Ramos (cell line): ENCODE measurements around the gene CNTRL.
"Not testable (repeated sequence)": the region's sequence is repeated elsewhere in the genome, so short reads cannot be mapped to it uniquely, and the experiment has no call there.

ENCODE experiments used
- in situ Hi-C: fragments of 300-500 bp; cut with MboI; formaldehyde crosslinking; loops from one replicate; pipeline ENCODE4 v1.14.3; 2022; ENCODE audit warnings: low sequenced_read_pairs; ENCODE audit not compliant: unreplicated experiment

The CNTRL gene

DNA sequence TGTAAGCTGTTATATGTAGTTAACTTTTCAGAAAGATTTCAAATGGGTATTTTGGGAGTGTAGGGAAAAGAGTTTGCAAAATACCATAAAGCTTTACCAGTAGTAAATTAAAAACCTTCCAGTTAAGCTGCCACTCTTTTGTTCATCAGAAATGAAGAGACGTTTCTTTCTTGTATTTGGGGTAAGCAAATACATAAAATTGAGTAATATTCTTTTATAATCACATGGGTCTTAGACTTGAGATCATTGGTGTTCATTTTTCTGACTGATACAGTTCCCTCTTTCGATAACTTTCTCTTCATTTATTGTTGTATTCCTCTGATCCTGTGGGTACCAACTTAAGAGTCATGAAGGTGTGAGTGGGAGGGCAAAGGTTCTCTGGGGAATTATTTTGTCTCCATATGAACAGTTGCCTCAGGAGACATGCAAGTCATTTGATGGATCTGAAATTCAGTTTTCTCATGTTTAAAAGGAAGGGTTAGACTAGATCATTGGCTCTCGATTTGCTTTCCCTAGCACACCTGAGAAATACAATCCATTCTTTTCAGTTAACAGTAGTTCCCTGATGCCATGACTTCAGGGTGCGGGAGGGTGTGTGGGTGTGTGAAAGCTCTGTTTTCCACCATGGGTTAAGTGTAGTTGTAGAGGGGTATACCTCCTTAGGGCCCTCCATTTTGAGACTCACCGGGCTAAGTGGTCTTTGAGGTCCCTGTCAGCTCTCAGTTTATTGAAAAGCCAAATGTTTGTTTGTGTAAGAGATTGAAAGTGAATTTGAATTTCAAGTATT, 47.7 kb downstream of the CNTRL start:
- in situ Hi-C loops: no loop called here

DNA sequence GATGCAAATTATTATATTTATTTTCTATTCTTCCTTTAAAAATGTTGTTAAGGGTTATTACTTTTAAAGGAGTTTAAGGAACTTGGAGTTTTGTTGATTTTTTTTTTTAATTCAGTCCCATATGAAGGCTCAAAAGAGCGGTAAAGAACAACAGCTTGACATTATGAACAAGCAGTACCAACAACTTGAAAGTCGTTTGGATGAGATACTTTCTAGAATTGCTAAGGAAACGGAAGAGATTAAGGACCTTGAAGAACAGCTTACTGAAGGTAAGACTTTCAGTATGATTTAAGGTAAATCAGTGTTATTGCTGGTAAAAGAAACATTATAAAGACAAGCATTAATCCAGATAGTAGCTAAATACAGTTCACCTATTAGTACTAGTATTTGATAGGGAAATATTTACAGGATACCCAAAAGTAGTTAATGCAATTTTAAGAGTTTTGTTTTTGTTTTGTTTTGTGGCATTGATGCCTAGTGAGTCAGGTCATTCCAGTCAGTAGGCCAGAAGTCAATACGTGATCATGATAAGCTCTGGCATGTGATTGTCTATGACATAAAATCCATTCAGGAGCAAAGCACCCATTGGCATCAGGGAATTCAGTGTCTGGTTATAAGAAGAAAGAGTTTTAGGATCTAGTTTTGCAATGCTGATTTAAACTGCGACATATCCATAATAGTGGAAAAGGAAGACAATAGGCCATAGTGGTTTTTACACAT, 49.2 kb downstream of the CNTRL start:
- in situ Hi-C loops: no loop called here

DNA sequence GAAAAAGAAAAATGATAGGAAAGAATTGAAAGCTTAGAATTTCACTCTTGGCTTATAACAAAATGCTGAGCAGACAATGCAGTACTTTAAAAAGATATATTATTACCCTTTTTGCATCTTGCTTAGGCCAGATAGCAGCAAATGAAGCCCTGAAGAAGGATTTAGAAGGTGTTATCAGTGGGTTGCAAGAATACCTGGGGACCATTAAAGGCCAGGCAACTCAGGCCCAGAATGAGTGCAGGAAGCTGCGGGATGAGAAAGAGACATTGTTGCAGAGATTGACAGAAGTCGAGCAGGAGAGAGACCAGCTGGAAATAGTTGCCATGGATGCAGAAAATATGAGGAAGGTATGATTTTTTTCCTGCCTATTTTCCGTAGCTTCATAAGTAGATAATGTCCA, 50.8 kb downstream of the CNTRL start:
- in situ Hi-C loops: no loop called here

DNA sequence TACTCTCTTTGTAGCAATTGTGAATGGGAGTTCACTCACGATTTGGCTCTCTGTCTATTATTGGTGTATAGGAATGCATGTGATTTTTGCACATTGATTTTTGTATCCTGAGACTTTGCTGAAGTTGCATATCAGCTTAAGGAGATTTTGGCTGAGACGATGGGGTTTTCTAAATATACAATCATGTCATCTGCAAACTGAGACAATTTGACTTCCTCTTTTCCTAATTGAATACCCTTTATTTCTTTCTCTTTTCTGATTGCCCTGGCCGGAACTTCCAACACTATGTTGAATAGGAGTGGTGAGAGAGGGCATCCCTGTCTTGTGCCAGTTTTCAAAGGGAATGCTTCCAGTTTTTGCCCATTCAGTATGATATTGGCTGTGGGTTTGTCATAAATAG, 54.6 kb downstream of the CNTRL start:
- in situ Hi-C loops: not testable (repeated sequence)

DNA sequence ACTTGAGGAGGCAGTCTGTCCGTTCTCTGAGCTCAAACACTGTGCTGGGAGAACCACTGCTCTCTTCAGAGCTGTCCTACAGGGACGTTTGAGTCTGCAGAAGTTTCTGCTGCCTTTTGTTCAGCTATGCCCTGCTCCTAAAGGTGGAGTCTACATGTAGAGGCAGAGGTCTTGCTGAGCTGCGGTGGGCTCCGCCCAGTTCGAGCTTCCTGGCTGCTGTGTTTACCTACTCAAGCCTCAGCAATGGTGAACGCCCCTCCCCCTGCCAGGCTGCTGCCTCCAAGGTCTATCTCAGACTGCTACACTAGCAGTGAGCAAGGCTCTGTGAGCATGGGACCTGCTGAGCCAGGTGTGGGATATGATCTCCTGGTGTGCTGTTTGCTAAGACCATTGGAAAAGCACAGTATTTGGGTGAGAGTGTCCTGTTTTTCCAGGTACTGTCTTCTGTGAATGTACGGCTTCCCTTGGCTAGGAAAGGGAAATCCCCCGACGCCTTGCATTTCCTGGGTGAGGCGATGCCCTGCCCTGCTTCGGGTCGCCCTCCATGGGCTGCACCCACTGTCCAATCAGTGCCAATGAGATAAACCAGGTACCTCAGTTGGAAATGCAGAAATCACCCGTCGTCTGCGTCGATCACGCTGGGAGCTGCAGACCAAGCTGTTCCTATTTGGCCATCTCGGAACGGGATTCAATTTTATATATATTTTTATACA, 58.5 kb downstream of the CNTRL start:
- in situ Hi-C loops: no loop called here

DNA sequence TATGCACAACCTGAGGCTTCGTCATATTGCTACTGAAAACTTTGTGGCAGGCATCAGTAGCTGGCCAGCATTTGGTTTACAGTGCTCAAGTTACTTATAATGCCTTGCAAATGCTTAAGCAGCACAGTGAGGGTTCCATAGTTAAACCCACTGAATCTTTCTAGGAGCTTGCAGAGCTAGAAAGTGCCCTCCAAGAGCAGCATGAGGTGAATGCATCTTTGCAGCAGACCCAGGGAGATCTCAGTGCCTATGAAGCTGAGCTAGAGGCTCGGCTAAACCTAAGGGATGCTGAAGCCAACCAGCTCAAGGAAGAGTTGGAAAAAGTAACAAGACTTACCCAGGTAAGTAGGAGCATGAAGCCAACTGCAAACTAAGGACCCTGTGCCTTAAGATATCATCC, 60.9 kb downstream of the CNTRL start:
- in situ Hi-C loops: no loop called here

DNA sequence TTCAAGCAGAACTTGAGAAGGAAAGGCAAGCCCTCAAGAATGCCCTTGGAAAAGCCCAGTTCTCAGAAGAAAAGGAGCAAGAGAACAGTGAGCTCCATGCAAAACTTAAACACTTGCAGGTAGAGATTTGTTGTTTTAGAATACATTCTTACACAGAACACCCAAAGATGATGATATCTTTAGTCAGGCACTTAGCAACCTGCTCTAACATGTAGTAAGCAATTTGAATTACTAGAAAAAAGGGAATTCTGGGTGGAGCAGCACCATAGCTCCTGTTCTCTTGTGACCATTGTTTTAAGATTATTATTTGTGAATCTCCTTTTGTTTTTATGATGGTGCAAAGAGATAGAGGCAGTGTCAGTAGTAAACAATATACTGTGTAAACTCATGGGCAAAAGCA, 63.8 kb downstream of the CNTRL start:
- in situ Hi-C loops: no loop called here

DNA sequence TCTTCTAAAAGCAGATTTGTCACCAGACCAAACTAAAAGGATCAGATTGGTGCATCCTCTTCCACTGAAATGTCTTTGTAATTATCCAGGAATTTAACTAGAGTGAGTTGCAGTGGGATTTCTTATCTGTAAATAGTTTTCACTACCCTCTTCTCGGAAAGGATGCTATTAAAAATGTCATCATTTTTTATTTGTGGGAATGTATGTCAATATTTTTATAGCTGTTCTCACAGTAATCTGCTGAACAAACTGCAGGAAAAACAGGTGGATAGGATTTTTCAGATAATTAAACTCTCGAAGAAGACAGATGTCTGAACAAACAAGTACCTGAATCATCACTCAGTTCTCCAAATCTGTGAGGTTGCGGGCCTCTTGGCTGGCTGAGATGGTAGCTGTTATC, 64.2 kb downstream of the CNTRL start:
- in situ Hi-C loops: no loop called here

DNA sequence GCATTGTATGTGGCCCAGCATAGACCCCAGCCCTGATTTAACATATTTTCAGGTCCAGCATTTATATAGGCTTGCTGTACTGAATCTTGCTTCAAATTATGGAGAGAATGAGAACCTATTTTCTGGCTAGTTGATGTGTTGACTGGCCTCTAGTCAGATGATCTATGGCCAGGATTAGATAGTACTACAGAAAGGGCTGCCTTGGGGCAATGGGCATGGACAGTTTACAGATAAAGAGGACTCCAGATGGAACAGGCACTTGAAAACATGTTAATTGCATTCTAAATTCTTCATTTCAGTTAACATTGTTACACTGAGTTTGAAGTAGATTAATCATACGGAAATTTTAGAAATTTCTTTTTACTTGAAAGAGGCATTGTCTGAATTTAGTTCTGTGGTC, 65.4 kb downstream of the CNTRL start:
- in situ Hi-C loops: no loop called here

DNA sequence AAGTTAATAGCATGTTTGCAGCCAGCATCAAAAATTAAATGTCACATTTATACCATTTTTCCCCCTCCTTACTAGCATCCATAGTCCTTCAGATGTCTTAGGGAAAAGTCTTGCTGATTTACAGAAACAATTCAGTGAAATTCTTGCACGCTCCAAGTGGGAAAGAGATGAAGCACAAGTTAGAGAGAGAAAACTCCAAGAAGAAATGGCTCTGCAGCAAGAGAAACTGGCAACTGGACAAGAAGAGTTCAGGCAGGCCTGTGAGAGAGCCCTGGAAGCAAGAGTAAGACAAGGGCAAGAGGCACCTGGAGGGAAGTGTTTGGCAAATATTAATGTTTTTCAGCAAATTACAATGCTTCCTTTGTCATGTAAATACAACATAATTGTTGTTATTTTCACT, 66.6 kb downstream of the CNTRL start:
- in situ Hi-C loops: no loop called here

DNA sequence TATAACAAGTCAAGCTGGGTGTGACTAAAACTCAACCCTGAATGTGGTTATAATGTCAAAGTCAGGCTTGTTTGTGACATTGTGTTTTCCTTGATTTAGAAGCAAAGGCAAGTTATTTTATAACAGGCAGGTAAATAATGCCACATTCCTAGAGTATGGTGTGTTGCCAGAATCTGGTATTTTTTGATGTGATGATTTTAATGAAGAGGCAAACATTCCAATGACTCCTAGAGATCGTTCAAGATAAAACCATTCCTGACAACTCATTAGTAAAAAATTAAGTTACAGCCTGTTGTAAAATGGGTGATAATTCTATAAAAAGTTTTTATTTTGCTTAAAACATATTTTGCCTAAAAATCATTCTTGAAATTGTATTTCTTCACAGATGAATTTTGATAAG, 67.0 kb downstream of the CNTRL start:
- in situ Hi-C loops: no loop called here

DNA sequence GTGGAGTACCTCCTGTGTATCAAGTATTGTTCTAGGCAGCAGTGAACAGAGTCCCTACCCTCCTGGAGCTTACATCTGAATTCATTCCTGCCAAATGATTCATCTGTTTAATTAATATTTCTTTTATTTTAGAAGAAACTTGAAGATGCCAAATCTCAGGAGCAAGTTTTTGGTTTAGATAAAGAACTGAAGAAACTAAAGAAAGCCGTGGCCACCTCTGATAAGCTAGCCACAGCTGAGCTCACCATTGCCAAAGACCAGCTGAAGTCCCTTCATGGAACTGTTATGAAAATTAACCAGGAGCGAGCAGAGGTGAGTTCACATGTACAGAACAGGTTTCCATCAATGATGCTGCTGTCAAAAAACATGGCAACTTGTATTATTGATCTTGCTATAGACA, 69.0 kb downstream of the CNTRL start:
- in situ Hi-C loops: no loop called here

DNA sequence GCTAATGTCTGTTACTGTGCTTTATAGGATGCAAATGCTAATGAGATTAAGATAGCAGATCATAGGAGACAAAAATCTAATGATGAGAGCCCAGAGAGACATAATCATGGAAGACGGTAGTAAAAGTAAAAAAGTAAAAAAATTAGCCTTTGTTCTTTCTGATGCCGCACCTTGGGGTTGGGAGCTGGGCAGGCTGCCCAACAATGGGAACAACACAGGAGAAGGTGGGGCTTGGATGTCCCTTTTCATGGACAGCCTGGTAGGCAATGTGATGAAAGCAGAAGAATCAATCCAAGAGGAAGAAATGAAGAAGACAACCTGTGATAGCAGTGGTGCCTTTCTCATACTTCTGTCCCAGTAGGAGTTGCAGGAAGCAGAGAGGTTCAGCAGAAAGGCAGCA, 69.7 kb downstream of the CNTRL start:
- in situ Hi-C loops: no loop called here

DNA sequence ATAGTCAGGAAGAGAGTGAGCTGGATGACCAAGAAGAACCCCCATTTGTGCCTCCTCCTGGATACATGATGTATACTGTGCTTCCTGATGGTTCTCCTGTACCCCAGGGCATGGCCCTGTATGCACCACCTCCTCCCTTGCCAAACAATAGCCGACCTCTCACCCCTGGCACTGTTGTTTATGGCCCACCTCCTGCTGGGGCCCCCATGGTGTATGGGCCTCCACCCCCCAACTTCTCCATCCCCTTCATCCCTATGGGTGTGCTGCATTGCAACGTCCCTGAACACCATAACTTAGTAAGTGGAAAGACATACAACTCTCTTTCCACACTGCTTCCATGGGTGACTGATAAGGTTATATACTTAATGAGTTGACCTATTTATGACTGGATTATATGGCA, 75.4 kb downstream of the CNTRL start:
- in situ Hi-C loops: no loop called here

DNA sequence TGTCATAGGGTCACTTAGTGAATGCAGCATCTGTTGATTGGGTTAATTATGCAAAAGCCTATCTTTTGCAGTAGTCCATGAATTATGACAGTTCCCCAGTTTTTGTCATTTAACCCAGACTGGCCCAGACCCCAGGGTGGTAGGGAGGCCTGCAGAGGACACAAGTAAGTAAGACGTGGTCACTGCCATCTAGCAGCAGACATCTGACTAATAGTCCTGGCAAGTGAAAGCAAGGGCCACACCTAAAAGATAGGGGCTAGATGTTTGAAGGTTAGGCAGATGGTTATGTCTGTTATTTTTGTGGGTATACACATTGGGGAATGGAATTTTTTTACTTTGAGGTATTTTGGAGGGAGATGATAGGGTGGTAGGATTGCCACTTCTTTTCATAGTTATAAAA, 78.9 kb downstream of the CNTRL start:
- in situ Hi-C loops: no loop called here

DNA sequence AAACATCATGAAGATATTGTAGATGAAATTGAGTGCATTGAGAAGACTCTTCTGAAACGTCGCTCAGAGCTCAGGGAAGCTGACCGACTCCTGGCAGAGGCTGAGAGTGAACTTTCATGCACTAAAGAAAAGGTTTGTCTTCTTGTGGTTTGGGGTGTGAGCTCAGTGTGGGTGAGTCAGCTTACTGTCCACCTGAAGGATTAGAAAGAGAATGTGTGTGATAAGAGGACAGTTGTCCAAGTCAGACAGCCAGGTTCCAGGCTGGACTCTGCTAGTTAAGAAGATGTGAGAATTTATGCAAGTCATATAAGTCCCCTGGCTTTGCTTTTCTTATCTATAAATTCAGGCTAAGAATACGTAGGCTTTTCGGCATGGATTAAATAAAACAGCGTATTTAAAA, 80.0 kb downstream of the CNTRL start:
- in situ Hi-C loops: no loop called here

DNA sequence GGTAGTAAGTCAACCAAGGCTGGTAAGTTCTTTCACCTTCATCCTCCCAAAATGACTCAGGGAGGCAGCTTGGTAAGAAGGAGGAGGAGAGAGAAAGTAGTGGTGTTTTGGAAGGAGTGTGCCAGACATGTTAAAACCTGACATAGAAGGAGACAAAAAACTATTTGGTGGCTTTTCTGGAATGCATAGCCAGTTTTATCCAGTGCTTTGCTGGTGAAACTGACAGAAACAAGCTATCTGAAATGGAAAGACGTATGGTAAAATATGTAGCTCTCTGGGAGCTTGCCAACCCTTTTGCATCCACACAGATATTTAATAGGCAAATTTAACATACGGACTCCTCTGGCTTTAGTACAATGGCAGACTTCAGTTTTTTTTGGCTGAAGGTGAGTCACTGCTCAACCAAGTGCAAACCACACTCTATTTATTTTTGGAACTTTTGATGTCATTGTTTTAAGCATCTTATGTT, 81.5 kb downstream of the CNTRL start:
- in situ Hi-C loops: no loop called here

DNA sequence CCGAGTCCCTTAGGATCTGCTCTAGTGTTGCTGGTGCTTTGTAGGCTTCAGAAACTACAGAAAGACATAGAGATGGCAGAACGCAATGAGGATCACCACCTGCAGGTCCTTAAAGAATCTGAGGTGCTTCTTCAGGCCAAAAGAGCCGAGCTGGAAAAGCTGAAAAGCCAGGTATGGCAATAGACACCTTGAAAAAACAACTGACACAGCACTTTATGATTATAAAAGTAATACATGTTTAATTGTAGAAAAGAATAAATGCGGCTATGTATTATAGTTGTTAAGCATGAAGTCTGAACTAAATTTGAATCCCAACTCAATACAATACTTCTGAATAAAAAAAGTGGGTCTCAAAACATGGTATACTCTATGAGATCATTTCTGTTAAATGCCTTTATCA, 83.2 kb downstream of the CNTRL start:
- in situ Hi-C loops: no loop called here

DNA sequence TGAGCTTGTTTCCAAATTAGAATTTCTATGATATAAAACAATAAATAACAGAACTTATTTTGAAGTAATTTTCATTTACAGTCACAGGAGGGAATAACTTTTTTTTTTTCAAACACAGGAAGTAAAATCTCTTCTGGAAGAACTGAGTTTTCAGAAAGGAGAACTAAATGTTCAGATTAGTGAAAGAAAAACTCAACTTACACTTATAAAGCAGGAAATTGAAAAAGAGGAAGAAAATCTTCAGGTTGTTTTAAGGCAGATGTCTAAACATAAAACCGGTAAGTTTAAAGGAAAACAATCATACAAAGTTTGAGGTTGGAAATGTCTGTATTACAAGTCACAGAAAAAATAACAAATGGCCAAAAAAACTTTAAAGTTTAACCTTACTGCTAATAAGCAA, 85.3 kb downstream of the CNTRL start:
- in situ Hi-C loops: no loop called here

DNA sequence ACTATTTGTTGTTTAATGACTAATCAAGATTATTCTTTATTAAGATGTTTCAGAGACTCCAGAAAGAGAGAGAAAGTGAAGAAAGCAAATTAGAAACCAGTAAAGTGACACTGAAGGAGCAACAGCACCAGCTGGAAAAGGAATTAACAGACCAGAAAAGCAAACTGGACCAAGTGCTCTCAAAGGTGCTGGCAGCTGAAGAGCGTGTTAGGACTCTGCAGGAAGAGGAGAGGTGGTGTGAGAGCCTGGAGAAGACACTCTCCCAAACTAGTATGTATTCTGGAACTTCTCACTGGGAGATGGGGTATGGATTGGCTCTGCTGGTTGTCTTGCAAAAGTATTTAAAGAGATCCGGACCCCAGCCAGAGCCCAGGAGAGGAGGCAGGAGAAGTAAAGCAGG, 93.3 kb downstream of the CNTRL start:
- in situ Hi-C loops: no loop called here

DNA sequence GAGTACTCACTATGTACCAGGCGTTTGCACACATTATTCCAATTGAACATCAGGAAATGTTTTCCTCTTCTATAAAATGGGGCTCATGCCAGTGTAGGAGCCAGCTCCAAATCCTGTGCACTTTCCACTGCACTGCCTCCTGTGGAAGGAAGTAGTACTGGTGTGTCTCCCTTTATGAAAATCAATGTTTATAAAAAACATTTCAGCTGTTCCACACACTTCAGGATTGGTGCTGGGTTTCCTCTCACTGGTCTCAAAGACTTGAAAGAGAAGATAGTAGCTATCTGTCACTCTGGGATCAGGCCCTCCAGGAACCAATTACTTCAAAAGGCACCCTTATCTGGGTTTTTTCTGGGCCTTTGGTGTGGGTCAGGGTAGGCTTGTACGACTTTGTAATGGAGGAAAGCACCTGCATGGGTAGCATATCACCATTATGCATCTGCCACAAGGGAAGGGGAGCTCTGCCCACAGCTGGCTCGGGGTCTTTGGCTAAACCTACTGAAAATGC, 94.4 kb downstream of the CNTRL start:
- in situ Hi-C loops: no loop called here
